Astrocyte (in vitro differentiated cells and primary cell): Measurements from ENCODE around the gene CNTNAP5.

ENCODE experiments used
- EZH2 ChIP-seq: IDR thresholded peaks from 2 replicates; pipeline ENCODE4 v1.6.1; 2012; ENCODE audit warnings: mild to moderate bottlenecking, low read length, inconsistent platforms; ENCODE audit not compliant: insufficient read depth
- TF ChIP-seq, protein P1 (sequence below): IDR thresholded peaks from 2 replicates; pipeline ENCODE4 v1.5.1; 2011; ENCODE audit warnings: low read depth, mild to moderate bottlenecking, inconsistent platforms, low read length, moderate library complexity; ENCODE audit not compliant: insufficient read depth

DNA sequence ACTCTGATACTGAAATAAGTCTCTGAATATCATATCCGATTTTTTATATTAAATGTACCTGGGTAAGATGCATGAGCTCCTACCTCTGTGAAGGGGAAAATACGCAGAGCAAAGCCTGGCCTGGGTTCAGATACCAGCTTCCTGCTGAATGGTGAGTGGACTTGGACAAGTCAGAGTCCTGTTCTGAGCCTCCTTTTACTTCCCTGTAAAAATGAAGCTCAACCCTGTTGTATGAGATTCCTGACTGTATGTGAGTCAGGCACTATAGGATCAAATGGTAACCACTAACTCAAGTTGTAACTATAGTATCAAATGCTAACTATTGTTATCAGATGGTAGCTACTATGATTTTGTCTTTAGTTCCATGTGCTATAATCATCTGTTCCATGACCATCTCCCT, 561.7 kb downstream of the CNTNAP5 start:
- no peak for TF ChIP-seq EZH2
- TF ChIP-seq, protein P1, sequence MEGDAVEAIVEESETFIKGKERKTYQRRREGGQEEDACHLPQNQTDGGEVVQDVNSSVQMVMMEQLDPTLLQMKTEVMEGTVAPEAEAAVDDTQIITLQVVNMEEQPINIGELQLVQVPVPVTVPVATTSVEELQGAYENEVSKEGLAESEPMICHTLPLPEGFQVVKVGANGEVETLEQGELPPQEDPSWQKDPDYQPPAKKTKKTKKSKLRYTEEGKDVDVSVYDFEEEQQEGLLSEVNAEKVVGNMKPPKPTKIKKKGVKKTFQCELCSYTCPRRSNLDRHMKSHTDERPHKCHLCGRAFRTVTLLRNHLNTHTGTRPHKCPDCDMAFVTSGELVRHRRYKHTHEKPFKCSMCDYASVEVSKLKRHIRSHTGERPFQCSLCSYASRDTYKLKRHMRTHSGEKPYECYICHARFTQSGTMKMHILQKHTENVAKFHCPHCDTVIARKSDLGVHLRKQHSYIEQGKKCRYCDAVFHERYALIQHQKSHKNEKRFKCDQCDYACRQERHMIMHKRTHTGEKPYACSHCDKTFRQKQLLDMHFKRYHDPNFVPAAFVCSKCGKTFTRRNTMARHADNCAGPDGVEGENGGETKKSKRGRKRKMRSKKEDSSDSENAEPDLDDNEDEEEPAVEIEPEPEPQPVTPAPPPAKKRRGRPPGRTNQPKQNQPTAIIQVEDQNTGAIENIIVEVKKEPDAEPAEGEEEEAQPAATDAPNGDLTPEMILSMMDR, result no peak
